Hematopoietic multipotent progenitor cell treated with erythropoietin and hydrocortisone succinate and interleukin-3 and kit ligand, for 4 days (in vitro differentiated cells): ENCODE data around the gene SET.
A peak's percentile ranks its signal among the peaks of the same experiment; 100 is the strongest.

Experiments used
- DNase-seq: peaks from one replicate; pipeline ENCODE4 v3.0.0-alpha.2; 2015

Gene SET

GRCh38 chr9:128713941-128714573 lies 25.0 kb downstream of the SET start:
- no peak for DNase-seq

- no peak for DNase-seq
Measured at GRCh38 chr9:128714586-128715435, 25.8 kb downstream of the SET start.

GRCh38 chr9:128715436-128715750 lies 26.4 kb downstream of the SET start:
- no peak for DNase-seq

DNA sequence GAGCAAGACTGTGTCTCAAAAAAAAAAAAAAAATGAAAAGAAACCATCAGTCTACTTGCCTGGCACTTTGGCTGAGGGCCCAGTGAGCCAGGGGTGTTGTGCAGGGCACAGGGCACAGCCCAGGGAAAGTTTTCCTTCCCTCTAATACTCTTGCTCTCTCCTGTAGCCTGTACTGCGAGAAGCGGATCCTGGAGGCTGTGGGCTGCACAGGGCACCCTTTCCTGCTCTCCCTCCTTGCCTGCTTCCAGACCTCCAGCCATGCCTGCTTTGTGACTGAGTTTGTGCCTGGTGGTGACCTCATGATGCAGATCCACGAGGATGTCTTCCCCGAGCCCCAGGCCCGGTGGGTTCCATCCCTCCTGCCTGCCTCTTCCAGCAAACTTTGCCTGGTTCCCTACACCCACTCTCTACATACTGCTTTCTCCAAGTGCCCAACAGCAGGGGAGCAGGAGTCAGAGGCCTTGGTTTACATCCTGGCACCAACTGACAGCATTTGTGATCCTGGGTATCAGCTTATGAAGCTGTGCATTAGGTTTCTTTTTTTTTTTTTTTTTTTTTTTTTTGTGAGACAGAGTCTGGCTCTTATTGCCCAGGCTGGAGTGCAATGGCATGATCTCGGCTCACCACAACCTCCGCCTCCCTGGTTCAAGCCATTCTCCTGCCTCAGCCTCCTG lies 27.7 kb downstream of the SET start:
- no peak for DNase-seq

DNA sequence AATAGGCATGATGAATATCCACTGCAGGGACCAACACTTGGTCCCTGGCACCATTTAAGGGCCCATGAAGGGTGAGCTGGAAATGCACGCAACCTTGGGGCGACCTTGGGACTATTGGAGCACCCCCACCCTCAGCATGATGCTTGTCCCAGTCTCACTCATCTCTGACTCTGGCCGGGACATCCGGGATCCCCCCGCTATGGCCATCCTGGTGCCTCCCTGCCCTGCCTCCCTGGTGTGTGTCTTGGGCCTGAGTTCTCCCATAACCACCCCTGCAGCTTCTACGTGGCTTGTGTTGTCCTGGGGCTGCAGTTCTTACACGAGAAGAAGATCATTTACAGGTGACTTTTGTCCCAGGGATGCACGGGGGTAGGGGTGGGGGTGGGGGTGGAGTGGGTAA lies 29.0 kb downstream of the SET start:
- no peak for DNase-seq

DNA sequence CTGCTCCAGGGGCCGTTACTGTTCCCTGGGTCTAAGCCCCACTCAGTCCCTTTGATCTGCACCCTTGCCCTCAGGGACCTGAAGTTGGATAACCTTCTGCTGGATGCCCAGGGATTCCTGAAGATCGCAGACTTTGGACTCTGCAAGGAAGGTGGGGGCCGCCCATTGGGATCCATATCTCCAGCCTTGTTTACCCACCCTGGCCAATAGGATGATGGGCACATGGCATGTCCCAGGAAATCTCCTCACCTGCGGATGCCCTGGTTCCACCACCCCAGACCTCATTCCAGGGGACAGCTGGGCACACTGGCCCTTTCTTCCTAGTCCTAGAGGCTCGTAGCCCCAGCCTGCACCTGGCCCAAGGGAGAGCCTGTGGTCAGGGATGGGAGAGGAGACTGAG lies 29.5 kb downstream of the SET start:
- no peak for DNase-seq

- no peak for DNase-seq
Measured at GRCh38 chr9:128719919-128720605, 31.0 kb downstream of the SET start.

DNA sequence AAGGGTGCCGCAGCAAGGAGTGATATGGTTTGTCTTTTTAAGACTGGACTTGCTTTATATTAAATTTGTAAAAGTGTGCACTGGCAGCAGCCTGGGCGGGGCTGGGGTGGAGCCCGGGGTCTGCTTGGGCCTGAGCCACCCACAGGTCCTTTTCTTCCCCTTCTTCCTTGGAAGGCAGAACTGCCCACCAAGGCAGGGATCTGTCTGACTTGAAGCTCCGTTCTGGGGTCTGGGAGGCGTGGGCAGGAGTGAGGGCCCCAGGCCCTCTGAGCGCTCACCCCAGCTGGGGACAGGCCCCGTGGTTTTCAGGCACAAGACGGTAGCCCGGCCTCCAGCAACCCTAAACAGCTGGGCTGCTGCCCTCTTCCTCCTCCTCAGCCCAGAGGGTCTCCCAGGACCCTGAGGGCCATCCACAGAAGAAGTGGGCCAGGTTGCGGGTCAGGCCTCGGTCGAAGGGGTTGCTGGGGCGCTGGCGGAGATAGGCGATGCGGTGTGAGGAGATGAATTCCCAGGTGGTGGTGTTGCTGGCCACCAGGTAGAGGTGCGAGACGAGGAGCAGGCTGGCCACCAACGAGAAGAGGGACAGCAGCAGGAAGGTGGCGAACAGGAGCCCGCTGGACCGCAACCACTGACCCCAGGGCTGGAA lies 31.9 kb downstream of the SET start:
- DNase-seq, result no peak

DNA sequence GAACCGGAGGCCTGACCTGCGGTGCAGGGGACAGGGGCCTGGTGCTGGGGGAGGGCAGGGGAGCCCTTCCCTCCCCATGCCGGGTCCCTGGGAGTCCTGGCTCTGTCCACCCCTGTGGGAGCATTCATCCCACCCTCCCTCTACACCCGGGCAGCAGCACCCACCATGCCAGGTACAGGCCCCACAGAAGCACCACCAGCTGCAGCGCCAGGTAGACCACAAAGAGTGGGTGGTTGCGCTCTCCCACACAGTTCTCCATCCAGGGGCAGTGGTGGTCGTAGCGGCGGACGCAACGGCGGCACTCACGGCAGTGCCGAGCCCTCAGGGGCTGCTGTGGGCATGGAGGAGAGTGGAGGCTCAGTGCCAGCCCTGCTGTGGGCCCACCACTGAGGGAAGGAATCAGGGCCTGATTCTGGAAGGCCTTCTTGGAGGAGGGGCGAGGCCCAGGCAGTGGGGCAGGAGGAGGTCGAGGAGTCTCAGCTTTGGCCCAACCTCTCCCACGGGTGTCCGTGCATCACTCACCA lies 32.5 kb downstream of the SET start:
- no peak for DNase-seq

- no peak for DNase-seq
Measured at GRCh38 chr9:128722380-128723351, 33.6 kb downstream of the SET start.

GRCh38 chr9:128723352-128723865 lies 34.4 kb downstream of the SET start:
- DNase-seq, result peak; percentile 28

DNA sequence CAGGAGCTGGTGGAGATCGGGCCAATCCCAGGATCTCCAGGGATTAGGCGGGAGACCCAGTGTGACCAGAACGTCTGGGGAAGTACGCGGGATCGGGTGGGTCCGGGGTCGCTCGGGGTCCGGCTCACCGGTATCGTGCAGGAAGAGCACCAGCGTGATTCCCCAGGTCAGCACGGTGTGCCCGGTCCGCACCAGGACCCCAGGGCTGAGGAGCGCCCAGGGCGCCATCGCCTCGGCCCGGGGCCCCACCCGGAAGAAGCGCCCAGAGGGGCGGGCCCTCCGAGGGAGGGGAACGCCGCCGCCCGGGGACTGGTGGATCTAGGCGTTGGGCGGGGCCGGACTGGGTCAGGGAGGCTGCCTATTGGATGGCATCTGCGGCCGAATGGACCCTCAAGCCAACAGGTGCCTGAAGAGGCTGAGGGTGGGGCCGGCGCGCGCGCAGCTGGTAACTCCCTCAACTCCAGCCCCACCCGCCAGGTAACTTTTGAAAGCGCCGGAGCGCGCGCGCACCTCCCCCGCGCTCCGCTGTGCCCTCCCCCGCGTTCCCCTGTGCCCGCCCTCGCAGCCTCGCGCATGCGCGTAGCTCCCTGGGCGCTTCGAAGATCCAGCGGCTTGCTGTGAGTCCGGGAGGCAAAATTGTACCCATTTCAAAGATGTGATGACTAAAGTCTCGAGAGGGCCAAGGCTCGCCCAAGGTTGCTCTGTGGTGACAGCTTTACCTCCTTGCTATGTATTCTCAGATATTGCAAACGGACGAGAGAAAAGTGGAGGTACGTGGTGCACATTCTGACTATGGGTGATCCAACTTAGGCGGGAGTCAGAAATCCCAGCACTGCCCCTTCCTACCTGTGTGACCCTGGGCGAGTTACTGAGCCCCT lies 35.1 kb downstream of the SET start, which contains the start of gene ZDHHC12:
Gene ZDHHC12 (minus strand): TSS at position 262 of the 878 bp plus-strand sequence. CDS start 34 bp downstream, at position 228.
- DNase-seq, result peak; percentile 100

DNA sequence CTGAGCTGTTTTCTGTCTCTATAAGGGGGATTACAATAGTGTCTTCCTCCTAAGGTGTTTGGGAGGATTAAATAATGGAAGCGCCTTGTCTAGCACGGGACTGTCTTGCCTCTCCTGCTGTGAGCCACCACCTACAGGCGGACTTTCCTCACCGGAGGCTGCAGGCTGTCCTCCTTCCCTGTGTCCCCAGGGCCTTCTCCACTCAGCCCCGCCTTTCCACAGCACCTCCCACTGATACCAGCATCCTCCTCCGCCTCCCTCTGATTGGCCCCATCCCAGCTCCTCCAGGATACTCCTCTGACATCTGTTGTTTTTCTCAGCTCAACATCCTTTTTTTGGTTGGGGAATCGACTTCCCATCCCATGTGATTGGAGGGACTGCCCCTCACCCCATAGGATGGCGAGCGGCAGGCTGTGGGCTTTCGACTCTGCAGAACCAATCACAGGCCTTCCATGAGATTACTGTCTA lies 35.8 kb downstream of the SET start:
- peak; percentile 73 for DNase-seq

DNA sequence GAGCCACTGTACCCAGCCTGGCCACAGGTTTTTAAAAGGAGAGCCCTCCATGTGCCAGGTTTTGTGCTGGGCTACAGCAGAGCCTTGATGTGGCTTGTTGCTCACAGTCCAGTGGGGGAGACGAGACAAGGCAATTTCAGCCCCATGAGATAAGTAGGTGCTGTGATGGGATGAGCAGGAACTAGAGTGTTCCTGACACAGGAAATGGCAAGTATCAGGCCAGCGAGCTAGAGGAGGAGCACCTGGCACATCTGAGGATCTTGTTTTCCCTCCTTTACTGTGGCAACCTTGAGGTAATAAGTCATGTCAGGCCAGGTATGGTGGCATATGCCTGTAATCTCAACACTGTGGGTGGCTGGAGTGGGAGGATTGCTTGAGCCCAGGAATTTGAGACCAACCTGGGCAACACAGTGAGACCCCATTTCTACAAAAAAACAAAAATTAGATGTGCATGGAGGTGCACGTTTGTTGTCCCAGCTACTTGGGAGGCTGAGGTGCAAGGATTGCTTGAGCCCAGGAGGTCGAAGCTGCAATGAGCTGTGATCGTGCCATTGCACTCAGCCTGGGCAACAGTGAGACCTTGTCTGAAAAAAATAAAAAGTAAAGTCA lies 38.7 kb downstream of the SET start:
- DNase-seq, result no peak

GRCh38 chr9:128728298-128728697 lies 39.3 kb downstream of the SET start:
- no peak for DNase-seq

DNA sequence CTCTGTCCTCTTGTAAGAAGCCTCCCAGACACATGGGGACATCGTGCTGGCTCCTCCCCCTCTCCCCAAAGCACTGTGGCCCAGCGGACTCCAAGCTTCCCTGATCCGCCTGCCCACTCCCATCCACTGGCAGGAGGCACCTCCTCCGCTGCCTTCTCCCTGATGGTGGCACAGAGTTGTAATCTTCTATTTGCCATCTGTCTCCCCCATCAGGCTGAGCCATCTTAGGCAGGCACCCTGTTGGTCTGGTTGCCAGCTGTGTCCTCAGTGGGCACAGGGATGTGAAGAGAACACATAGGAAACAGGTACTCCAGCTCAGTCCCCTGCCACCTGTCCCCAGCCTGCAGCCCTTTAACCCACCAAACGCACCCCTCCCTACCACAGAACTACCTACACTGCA lies 40.3 kb downstream of the SET start:
- DNase-seq, result no peak

DNA sequence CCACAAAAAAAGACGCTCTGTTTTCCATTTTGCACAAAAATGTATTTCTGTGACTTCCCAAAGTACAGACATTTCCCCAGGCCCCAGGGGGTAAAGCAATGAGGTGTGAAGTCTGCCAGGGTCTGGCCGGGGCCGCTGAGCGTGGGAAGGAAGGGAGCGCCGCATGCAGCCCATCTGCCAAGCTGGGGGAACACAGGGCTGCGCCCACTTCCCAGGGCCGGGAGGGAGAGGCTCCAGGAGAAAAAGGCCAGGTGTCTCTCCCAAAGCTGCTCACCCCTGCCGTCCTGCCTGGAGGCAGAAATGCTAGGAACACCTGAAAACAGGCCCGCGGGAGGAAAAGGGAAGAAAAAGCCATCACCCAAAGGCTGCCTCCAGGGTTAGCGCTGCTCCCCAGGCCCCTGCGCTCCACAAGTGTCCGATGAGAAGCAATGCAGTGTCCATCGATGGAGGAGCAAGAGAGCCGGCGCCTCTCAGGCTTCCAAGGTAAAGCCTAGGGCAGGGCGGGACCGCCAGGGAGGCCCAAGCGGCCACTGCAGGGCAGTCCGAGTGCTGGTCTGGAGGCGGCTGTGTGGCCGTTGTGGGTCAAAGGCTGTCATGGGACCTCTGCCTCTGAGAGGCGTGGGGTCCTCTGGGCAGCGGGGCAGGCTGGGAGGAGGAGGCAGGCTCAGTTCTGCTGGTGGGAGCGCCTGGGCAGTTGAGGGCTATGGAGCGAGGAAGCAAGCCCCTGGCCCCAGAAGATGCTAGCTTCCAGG lies 40.9 kb downstream of the SET start:
- DNase-seq, result no peak

- no peak for DNase-seq
Measured at GRCh38 chr9:128731093-128731492, 42.1 kb downstream of the SET start.

- no peak for DNase-seq
Measured at GRCh38 chr9:128731691-128732090, 42.7 kb downstream of the SET start.
